HG02642 (cell line): ENCODE measurements around the gene HTT.

Experiments used
- ATAC-seq: cut with Tn5 transposase; IDR thresholded peaks from one replicate; pipeline ENCODE4 v1.9.1; 2021; ENCODE audit warnings: mild to moderate bottlenecking; ENCODE audit not compliant: unreplicated experiment, poor library complexity

The HTT gene

GRCh38 chr4:3229328-3229727, 154.8 kb downstream of the HTT start:
- no peak for ATAC-seq

- no peak for ATAC-seq
These were observed 155.5 kb downstream of the HTT start for GRCh38 chr4:3229964-3230363.

- ATAC-seq, result no peak
These were observed 157.0 kb downstream of the HTT start for GRCh38 chr4:3231471-3231870.

- ATAC-seq, result no peak
These were observed 157.5 kb downstream of the HTT start for GRCh38 chr4:3232001-3232400.

GRCh38 chr4:3232871-3233271, 158.4 kb downstream of the HTT start:
- ATAC-seq, result no peak

- ATAC-seq, result no peak
These were observed 159.1 kb downstream of the HTT start for GRCh38 chr4:3233391-3234071.

- no peak for ATAC-seq
These were observed 159.9 kb downstream of the HTT start for GRCh38 chr4:3234171-3235029.

GRCh38 chr4:3235030-3235345, 160.5 kb downstream of the HTT start:
- no peak for ATAC-seq

- no peak for ATAC-seq
These were observed 161.1 kb downstream of the HTT start for GRCh38 chr4:3235581-3235980.

GRCh38 chr4:3236326-3236878, 161.9 kb downstream of the HTT start:
- no peak for ATAC-seq

GRCh38 chr4:3237266-3237665, 162.8 kb downstream of the HTT start:
- ATAC-seq, result no peak

- ATAC-seq, result no peak
These were observed 163.5 kb downstream of the HTT start for GRCh38 chr4:3237712-3238560.

- no peak for ATAC-seq
These were observed 164.2 kb downstream of the HTT start for GRCh38 chr4:3238721-3239120.

GRCh38 chr4:3239303-3239702, 164.8 kb downstream of the HTT start:
- no peak for ATAC-seq

- no peak for ATAC-seq
These were observed 165.8 kb downstream of the HTT start for GRCh38 chr4:3239998-3240920.

- no peak for ATAC-seq
These were observed 166.5 kb downstream of the HTT start for GRCh38 chr4:3240936-3241522.

GRCh38 chr4:3241898-3242524, 167.5 kb downstream of the HTT start:
- no peak for ATAC-seq

- no peak for ATAC-seq
These were observed 168.8 kb downstream of the HTT start for GRCh38 chr4:3243136-3243780.
